KBM-7 (cell line): ENCODE measurements around the gene TTPAL.

Source experiments
- DNase-seq: peaks from one replicate; pipeline ENCODE4 v3.0.0-alpha.2; 2015
- in situ Hi-C: fragments of 300-500 bp; cut with MboI; formaldehyde crosslinking; loops from 2 replicates; pipeline ENCODE4 v1.14.3; 2020; ENCODE audit warnings: low sequenced_read_pairs, low pct_unique_long_range_greater_than_20kb, mixed read lengths

TTPAL gene

DNA sequence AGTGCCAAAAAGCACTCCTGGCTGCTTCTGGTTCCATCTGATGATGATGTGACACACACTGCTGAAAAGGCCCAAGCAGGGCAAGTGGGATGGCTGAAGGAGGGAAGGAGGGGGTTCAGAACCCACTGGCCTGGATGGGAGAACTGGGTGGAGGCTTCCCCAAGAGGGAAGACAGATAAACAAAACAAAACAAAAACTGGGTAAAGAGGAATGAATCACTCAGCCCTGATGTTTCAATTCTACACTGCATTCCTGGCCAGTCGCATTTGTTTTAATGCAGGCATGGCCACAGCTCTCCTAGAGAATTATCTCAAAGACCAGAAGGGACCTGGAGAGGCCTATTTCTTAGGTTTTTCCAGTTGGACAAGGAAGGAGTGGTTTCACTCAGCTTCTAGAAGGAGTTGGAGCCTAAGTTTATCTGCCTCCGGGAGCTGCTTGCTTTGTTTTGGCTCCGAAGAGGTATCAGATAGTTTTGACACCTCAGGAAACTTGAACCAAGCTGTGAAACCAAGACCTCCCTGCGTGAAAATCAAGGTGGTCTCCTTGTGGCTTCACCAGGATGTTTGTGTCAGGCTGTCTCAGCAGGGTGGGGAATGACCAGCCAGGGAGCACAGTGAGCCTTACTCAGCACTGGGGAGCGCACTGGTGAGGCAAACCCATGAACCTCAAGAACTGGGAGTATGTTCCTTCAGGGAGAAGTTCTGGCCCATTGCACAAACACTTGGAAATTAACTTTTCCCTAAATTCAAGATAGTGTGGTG lies 16.1 kb downstream of the TTPAL start:
- DNase-seq: no peak
- in situ Hi-C loops: no loop called here

DNA sequence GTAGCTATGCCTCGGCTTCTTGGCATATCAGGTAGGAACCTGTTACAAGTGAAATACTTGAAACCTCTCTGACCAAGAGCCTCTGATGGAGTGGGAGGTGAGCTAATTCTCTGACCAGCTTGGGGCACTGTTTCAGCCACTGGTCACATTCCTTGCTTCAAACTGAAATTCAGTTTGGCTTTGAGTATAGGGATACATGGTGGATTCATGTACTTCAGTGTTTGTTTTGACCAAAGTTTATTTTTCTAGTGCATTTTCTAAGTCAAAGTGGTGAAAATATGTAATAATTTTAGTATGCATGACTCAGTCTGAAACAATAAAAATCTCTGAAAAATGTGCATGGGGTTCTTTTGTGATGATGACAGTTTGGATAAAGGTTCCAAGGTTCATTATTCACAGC lies 18.6 kb downstream of the TTPAL start:
- in situ Hi-C loops: no loop called here
- no peak for DNase-seq

DNA sequence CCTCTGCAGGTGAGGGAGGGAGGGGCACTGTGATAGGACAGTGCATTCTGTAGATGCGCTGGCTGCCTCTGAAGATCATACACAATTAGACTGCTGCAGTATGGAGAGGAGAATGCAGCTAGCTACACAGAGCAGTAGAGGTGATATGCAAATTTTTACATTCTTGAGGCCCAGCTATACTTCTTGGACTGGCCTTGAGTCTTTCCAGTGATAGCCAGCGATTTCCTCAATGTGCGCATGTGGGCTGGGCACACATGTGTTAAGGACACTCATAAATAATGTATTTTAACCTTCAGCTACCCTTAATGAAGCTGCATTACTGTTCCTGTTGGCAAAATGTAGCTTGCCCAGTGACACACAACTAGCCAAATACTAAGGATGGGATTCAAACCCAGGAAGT lies 19.0 kb downstream of the TTPAL start:
- in situ Hi-C loops: no loop called here
- DNase-seq: no peak

DNA sequence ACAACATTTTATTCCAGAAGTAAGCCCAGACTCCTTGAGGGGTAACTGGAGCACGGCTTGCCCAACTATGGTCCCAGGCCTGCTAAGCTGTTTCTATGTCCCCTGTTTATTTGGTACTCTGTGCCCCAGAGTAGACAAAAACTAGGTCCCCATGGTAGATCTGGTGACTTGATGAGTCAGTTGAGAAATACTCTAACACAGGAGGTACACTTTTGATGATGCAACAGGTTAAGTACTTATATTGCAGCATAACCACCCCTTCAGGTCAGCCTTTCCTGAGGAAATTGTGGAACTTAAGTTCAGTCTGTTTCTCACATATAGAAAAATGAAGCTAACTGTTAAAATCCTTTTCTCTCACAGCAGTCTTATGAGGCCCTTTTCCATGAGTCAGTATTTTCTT lies 19.6 kb downstream of the TTPAL start:
- in situ Hi-C loops: no loop called here
- DNase-seq: no peak

DNA sequence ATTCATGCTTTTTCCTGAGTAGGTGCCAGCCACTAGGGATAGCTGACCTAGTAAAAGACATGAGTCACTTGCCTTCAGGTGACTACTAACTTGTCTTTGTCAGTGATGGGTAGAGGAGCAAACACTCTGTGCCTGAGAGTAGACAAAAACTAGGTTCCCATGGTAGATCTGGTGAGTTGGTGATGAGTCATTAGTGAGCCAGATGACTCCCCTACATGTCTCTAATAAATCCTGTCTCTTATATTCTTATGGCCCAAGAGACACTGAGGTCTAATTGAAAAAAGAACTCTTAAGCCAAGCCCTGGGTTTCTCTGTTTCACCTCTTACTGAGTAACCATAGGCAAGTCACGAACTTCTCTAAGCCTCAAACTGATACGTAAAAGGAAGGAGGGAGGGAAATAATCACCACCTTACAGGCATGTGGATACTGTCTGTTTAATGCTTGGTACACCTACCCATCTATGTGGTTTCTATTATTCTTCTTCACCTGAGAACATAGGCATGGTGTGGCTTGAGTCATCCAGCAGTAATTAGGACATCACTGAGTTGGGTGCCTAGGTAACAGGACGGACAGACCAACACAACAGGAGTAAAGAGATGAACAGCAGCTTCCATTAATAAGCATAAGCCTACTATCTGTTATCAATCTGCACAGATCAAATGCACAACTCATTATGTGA lies 20.3 kb downstream of the TTPAL start:
- in situ Hi-C loops: no loop called here
- DNase-seq: no peak

DNA sequence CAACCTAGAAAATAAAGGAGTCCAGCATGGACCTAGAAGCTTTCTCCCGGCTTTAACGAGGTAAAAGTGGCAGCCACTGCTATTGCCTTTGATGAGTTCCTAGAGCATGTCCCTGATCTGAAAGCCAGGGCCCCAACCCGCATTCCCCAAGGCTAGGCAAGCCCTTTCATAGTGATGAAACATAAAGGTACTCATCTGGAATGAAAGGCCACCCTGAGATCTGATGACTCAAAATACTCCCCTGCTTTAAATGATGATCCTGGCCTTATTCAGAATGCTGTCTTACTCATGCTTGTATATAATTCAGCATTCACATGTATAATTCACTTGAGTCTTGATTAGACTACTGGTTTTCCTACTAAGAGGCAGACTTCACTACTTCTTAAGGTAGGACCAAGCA lies 21.3 kb downstream of the TTPAL start:
- no peak for DNase-seq
- in situ Hi-C loops: no loop called here

DNA sequence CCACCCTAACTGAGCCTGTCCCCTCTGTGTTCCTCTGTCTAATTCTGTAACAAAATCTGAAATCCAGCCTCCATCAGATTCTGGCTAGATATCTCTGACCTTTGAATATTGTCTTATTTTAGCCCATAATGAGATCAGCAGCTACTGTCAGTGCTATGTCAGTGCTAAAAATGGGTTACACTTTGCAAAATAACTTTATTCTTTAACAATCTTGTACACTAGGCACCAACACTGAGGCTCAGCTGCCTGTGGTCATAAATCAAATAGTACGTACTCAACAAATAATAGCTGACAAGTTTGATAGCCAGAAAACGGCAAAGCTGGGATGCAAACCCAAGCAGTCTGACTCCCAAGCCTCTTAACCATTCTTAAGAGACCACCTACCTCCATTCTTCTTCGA lies 22.1 kb downstream of the TTPAL start:
- no peak for DNase-seq
- in situ Hi-C loops: no loop called here

DNA sequence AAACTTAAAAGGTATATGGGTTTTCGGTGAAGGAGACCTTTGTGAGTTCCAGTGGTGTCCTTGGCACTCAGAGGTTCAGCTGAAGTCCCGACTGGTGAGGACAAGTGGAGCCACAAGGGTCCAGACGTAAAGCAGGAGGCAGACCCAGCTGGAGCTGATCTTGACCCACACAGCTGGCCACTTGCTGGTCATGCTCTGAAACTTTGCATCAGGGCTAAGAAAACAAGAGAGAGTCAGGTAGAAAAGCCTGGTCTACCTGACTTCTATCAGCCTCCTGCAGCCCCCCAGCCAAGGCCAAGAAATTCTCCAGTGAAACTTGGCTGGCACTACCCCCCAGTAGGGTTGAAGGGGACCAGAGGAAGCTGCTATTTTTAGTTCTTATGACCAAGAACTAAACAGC lies 24.5 kb downstream of the TTPAL start:
- in situ Hi-C loops: no loop called here
- DNase-seq: no peak

DNA sequence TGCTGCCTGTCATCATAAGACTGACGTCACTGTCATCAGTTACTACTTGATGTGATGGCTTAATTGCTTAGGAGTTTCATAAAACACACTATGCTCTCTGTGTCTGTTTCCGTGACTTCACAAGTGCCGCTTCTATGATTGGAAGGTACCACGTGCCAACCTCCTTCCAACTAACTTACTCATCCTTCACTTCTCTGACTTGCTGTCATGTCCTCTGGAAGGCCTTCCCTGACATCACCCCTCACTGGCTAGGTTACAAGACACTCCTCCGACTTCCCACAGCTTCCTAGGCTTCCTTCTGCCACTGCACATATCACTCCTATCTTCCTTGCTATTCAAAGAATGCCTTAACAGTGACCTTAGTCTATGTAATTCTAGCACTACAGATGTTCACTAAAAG lies 25.8 kb downstream of the TTPAL start:
- DNase-seq: no peak
- in situ Hi-C loops: no loop called here

DNA sequence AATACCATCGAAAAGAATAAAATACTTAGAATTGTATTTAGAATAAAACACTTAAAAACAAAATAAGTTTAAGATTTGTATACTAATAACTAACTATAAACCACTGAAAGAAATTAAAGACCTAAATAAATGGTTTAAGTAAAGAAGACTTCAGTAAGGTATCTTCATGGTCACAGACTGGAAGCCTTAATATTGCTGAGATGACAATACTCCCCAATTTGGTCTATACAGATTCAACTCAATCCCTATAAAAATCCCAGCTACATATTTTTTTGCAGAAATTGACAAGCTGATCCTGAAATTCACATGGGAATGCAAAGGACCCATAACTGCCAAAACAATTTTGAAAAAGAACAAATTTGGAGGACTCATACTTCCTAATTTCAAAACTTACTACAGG lies 27.3 kb downstream of the TTPAL start:
- no peak for DNase-seq
- in situ Hi-C loops: no loop called here

DNA sequence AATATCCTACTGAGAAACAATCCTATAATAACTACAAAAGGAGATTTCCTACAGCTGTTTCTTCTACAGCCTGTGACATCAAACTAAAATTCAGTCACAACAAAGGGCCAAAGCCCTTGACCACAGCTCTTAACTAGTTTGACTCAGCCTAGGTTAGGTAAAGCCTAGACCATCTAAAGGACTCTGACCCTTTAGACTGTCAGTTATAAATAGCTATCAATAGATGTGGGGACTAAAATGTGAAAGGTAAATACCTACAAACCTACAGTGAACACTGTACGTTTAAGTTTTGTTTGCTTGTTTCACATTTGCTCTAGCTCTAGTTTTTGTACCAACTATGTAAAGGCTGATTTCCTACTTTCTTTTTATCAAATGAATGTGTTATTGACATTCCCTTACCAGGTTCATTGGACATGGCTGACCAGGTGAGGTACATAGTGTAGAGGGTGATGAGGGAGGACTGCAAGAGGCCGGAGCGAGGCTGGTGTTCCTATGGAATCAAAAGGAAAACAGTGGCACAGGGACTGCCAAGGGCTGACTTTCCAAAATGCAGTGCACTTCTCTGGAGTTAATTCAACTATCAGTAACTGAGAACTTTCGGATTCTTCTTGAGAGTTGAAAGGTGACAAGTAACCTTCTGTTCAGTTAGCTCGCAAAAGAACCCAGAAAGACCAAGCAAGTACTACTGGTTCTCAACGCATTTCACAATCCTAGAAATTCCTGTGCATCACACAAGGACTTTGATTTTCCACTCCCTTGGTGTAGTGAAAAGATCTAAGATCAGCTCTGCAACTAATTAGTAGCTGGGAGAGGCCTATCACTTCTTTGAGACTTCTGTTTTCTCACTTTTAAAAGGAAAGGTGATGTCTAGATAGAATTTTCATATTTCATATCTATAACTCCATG lies 29.0 kb downstream of the TTPAL start:
- DNase-seq: no peak
- in situ Hi-C loops: no loop called here

DNA sequence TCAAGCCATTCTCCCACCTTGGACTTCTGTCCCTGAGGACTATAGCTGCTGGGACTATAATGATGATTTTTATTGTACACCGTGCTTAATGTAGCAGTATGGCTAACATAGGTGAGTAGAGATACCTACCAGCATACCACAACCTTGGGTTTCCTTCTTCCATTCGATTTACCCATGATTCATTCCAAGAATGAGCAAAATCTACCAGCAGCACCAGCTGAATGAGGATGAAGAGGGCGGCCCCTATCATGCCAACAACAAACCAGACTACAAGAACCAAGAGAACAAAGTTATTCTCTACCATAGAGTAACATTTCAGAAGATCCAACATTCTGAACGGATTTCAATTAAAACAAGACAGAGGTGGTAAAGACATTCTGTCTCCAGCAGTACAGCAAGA lies 34.1 kb downstream of the TTPAL start:
- no peak for DNase-seq
- in situ Hi-C loops: no loop called here

DNA sequence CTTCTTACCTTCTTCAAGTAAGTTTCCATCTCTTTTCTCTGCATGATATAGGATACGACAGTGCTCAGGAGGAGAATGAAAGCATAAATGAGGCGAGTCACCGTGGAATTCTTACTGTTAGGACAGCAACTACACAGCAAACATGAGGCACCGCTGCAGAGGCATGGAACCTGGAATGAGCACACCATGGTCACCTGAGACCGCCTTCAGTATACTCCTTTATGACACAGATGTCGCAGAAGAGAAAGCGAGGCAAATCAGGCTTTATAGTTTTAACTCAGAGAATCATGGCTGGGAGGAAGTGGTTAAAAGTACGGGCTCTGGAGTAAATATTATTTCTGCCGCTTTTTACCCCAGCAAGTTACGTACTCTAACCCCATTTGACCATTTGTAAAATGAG lies 38.2 kb downstream of the TTPAL start:
- in situ Hi-C loops: no loop called here
- DNase-seq: no peak

DNA sequence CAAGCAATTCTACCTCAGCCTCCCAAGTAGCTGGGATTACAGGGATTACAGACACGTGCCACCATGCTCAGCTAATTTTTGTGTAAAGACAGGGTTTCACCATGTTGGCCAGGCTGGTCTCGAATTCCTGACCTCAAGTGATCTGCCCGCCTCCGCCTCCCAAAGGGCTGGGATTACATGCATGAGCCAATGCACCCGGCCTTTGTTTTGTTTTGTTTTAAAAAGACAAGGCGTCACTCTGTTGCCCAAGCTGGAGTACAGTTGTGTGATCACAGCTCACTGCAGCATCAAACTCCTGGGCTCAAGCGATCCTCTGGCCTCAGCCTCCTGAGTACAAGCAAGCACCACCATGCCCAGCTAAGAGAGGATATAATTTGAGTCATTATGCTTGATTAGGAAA lies 40.8 kb downstream of the TTPAL start:
- in situ Hi-C loops: no loop called here
- no peak for DNase-seq

DNA sequence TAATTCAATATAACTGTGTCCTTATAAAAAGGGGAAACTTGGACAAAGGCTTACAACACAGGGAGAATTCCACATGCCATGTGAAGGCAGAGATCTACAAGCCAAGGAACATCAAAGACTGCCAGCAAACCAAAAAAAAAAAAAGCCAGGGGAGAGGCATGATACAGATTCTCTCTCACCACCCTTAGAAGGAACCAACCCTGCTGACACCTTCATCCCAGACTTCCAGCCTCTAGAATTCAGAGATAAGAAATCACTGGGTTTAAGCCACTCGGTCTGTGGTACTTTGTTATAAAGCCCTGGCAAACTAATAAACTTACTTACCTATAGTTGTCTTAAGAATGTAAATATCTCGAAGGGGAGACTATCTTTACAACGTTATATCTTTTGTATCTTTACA lies 41.8 kb downstream of the TTPAL start:
- in situ Hi-C loops: no loop called here
- DNase-seq: no peak

DNA sequence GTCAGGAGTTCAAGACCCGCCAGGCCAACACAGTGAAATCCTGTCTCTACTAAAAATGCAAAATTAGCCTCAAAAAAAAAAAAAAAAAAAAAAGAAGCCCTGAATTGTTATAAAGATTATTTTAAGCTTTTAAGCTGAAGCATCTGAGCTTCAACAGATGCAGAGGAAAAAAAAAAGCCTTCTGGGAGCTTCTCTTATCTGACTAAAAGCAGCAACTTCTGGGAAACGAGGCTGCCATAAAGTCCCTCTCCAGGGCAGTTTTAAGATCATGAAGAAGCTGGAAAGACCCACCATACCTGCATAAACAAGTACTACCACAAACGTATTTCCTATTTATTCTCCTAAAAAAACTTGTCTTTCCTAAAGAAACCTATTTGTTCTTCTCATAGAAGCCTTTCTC lies 42.6 kb downstream of the TTPAL start:
- no peak for DNase-seq
- in situ Hi-C loops: no loop called here

DNA sequence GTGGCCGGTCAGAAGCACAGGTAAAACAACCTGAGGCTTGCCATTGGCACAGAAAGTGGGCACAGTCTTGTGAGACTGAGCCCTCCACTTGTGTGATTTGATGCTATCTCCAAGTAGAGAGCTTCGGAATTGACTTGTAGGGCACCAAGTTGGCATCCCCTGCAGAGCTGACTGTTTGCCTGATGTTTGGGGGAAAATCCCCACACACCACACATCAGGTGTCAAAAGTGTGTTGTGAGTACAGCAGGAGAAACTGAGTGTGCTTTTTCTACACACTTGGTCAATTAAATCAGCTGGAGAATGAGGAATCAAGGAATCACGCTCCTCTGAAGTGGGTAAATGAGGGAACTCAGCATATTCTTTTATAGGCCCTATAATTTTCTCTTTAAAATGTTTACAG lies 45.2 kb downstream of the TTPAL start:
- in situ Hi-C loops: no loop called here
- no peak for DNase-seq

DNA sequence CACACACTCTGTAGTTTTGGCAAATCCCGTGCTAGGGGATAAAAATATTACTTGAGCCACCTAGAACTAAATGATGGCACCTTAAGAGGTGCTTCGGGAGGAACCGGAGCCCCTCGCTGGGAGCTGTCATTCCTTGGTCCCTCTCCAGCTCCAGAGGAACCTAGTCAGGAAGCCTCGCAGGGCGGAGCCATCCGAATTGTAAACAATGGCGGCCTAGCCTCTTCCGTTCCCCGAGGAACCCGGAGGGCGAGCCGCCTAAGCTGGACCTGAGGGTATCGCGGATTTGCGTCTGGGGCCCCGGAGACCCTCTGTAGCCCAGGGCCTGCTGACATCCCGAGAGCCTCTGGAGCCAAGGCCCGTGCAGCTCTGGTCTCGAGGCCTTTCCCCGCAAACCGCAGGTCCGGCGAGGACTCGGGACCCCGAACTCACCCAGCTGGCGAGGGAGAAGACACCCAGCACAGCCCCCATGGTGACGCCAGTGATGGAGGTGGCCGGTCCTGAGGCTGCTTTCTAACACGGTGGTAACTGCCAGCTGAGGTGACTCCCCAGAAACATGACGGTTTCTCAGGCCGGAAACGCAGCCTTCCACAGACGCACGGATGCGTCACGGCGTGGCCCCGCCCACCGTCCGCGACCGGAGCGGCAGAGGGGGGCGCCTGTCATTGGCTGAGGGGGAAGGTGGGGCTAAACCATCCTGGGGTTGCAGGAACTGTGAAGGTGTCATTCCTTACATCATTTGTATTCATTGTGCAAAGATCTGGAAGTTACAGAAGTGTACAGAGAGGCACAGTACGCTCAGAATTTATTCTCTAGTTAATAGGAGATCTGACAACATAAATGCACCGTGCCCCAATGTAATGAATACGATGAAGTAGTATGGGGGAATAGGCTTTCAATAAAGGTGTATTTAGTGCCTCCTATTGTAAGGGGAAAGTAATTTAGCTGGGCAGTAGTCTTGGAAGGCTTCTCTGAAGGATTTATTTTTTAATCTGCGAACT lies 46.1 kb downstream of the TTPAL start, which contains the start of gene SERINC3:
Gene SERINC3, minus strand, starts transcription at position 587 of the 998 bp plus-strand sequence. Its CDS starts 119 bp downstream, at position 468.
- in situ Hi-C loops: no loop called here
- DNase-seq: peak; percentile 95

DNA sequence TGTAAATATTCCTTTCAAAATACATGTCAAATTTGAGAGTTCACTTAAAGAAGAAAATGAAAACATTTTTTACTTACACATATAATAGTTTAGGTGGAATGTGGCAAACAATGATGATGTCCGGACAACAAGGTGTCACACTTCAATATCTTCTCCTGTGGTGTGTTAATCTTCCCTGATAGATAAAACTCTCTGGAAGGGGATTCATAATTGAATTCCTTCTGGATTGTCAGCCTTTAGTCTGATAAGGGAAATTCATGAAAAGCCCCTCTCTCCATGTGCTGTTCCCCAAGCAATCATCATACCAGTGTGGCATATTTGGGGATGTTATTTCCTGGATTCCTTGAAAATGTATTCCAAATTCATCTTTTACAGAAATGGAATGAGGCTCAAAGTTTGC lies 47.2 kb downstream of the TTPAL start:
- in situ Hi-C loops: no loop called here
- DNase-seq: no peak
